GM12878 (cell line): ENCODE results near the gene P3H3. TPM values are rescaled to one million over a fixed set of nuclear protein-coding genes. Genes with fewer than 3 reads are reported as not detected.

Source experiments
- BRCA1 ChIP-seq: IDR thresholded peaks from 2 replicates; pipeline ENCODE4 v1.6.1; 2011; ENCODE audit warnings: low read depth, low read length, improper control_type of control experiment
- CHD2 ChIP-seq: IDR thresholded peaks from 2 replicates; pipeline ENCODE4 v1.6.1; 2011; ENCODE audit warnings: low read depth, low read length, improper control_type of control experiment, borderline replicate concordance
- CREB1 ChIP-seq: IDR thresholded peaks from 2 replicates; pipeline ENCODE4 v1.6.1; 2012; ENCODE audit warnings: low read depth, mild to moderate bottlenecking, inconsistent platforms
- E2F8 ChIP-seq: fragments of 450-650 bp; IDR thresholded peaks from 2 replicates; pipeline ENCODE4 v1.6.1; 2018; ENCODE audit warnings: mild to moderate bottlenecking, low read depth, moderate library complexity; ENCODE audit not compliant: partially characterized antibody
- HDAC6 ChIP-seq: fragments of 200-600 bp; sonication (generic); IDR thresholded peaks from one replicate; pipeline ENCODE4 v1.8.0; 2017; ENCODE audit warnings: antibody characterized with exemption; ENCODE audit not compliant: unreplicated experiment
- POLR2AphosphoS5 ChIP-seq: IDR thresholded peaks from 2 replicates; pipeline ENCODE4 v1.6.1; 2011; ENCODE audit warnings: mild to moderate bottlenecking, low read length, inconsistent platforms
- REST ChIP-seq: IDR thresholded peaks from 2 replicates; pipeline ENCODE4 v1.6.1; 2012; ENCODE audit warnings: mild to moderate bottlenecking, low read depth, low read length
- SIX5 ChIP-seq: IDR thresholded peaks from 2 replicates; pipeline ENCODE4 v1.6.1; 2011; ENCODE audit warnings: mild to moderate bottlenecking, low read depth, low read length, moderate library complexity; ENCODE audit not compliant: severe bottlenecking
- SMAD1 ChIP-seq: fragments of 450-650 bp; IDR thresholded peaks from 2 replicates; pipeline ENCODE4 v1.6.1; 2018; ENCODE audit warnings: mild to moderate bottlenecking, low read depth; ENCODE audit not compliant: partially characterized antibody
- SMARCA5 ChIP-seq: fragments of 450-650 bp; IDR thresholded peaks from 2 replicates; pipeline ENCODE4 v1.6.1; 2017; ENCODE audit warnings: mild to moderate bottlenecking
- SP1 ChIP-seq: IDR thresholded peaks from one replicate; pipeline ENCODE4 v1.6.1; 2011; ENCODE audit warnings: low read depth, low read length
- SREBF2 ChIP-seq: IDR thresholded peaks from 2 replicates; pipeline ENCODE4 v1.6.1; 2012; ENCODE audit warnings: mild to moderate bottlenecking, low read length
- TCF7 ChIP-seq: IDR thresholded peaks from 2 replicates; pipeline ENCODE4 v1.6.1; 2014; ENCODE audit warnings: antibody characterized with exemption, borderline replicate concordance
- polyA plus RNA-seq, 11 experiments: library from polyadenylated mRNA; depleted of rRNA in 4 of 11; unstranded in 6 of 11; stranded (reverse) in 5 of 11; fragments of >200 nt; fragmentation: Nextera tagmentation in 4 of 11; fragmentation: Illumina TruSeq in 1 of 11; extraction: Ambion mirVana in 4 of 11; extraction: Trizol in 1 of 11; gene quantifications; 1 replicate in 1 of 11; 2 replicates in 10 of 11; pipeline versions ENCODE4 v1.2.1 to v1.2.3, GENCODE V29; 2011 to 2016; ENCODE audit warnings: inconsistent platforms in 2 of 11, missing spikeins in 2 of 11, low read depth in 1 of 11
- total RNA-seq, 4 experiments: library from RNA; depleted of rRNA in 3 of 4; stranded (reverse); fragments of >200 nt in 3 of 4; fragmentation: Illumina TruSeq in 1 of 4; extraction: Trizol in 1 of 4; gene quantifications; 2 replicates each; pipeline versions ENCODE4 v1.2.1 to v1.2.3, GENCODE V29; 2013 to 2021
- TF ChIP-seq, protein P1 (sequence below): fragments of 450-650 bp; IDR thresholded peaks from 2 replicates; pipeline ENCODE4 v1.6.1; 2017; ENCODE audit warnings: mild to moderate bottlenecking, moderate library complexity
- TF ChIP-seq, protein P2 (sequence below): fragments of 450-650 bp; IDR thresholded peaks from 2 replicates; pipeline ENCODE4 v1.6.1; 2017; ENCODE audit warnings: mild to moderate bottlenecking, low read depth, inconsistent platforms; ENCODE audit not compliant: poor library complexity, severe bottlenecking

P3H3 gene
- total and polyA plus RNA-seq, 10 of the 15 experiments (the other 5 are each of a cell fraction or from before 2014, with no cell fraction given), result 0.03 to 0.21 (median 0.05) TPM; not detected in 7

- TF ChIP-seq, protein P1, sequence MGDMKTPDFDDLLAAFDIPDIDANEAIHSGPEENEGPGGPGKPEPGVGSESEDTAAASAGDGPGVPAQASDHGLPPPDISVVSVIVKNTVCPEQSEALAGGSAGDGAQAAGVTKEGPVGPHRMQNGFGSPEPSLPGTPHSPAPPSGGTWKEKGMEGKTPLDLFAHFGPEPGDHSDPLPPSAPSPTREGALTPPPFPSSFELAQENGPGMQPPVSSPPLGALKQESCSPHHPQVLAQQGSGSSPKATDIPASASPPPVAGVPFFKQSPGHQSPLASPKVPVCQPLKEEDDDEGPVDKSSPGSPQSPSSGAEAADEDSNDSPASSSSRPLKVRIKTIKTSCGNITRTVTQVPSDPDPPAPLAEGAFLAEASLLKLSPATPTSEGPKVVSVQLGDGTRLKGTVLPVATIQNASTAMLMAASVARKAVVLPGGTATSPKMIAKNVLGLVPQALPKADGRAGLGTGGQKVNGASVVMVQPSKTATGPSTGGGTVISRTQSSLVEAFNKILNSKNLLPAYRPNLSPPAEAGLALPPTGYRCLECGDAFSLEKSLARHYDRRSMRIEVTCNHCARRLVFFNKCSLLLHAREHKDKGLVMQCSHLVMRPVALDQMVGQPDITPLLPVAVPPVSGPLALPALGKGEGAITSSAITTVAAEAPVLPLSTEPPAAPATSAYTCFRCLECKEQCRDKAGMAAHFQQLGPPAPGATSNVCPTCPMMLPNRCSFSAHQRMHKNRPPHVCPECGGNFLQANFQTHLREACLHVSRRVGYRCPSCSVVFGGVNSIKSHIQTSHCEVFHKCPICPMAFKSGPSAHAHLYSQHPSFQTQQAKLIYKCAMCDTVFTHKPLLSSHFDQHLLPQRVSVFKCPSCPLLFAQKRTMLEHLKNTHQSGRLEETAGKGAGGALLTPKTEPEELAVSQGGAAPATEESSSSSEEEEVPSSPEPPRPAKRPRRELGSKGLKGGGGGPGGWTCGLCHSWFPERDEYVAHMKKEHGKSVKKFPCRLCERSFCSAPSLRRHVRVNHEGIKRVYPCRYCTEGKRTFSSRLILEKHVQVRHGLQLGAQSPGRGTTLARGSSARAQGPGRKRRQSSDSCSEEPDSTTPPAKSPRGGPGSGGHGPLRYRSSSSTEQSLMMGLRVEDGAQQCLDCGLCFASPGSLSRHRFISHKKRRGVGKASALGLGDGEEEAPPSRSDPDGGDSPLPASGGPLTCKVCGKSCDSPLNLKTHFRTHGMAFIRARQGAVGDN, result peak; percentile 73
- TF ChIP-seq SIX5 (no peak), SREBF2 (no peak), BRCA1 (no peak), HDAC6 (peak; percentile 61), SMAD1 (peak; percentile 75), SMARCA5 (peak; percentile 82; the same call in 1 of the 2 replicates), REST (no peak), POLR2AphosphoS5 (peak; percentile 99), SP1 (peak; percentile 56), E2F8 (no peak), CHD2 (no peak; the same call in 1 of the 2 replicates), CREB1 (peak; percentile 21; the same call in 1 of the 2 replicates), TCF7 (no peak)
- TF ChIP-seq, protein P2, sequence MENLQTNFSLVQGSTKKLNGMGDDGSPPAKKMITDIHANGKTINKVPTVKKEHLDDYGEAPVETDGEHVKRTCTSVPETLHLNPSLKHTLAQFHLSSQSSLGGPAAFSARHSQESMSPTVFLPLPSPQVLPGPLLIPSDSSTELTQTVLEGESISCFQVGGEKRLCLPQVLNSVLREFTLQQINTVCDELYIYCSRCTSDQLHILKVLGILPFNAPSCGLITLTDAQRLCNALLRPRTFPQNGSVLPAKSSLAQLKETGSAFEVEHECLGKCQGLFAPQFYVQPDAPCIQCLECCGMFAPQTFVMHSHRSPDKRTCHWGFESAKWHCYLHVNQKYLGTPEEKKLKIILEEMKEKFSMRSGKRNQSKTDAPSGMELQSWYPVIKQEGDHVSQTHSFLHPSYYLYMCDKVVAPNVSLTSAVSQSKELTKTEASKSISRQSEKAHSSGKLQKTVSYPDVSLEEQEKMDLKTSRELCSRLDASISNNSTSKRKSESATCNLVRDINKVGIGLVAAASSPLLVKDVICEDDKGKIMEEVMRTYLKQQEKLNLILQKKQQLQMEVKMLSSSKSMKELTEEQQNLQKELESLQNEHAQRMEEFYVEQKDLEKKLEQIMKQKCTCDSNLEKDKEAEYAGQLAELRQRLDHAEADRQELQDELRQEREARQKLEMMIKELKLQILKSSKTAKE, result no peak
Measured at GRCh38 chr12:6867413-6868210, 39.4 kb downstream of the P3H3 start, which contains the start of gene TPI1 (continued).
